GM12878 (cell line): ENCODE measurements around the gene ARHGEF37. TPM values are rescaled to one million over a fixed set of nuclear protein-coding genes. Genes with fewer than 3 reads are reported as not detected.

Experiments used
- ATAC-seq: fragments of 200-7000 bp; cut with Tn5 transposase; 3 replicates; pipeline ENCODE4 v1.9.1; 2020; ENCODE audit warnings: mild to moderate bottlenecking, moderate library complexity
- BruUV-seq: library from RNA; stranded (reverse); fragments of 400-500 nt; replicated peaks from 2 replicates; lab custom pipeline; 2021; lab: Mats Ljungman, UMichigan
- CTCF ChIA-PET: fragments of 300-600 bp; sonication (Branson Sonifier 250); formaldehyde crosslinking; extraction: SDS; loops from one replicate; lab custom pipeline; 2021; ENCODE audit warnings: inconsistent platforms; lab: Yijun Ruan, JAX
- POLR2A ChIA-PET: fragments of 350-600 bp; formaldehyde crosslinking; extraction: SDS; loops from one replicate; lab custom pipeline; 2021; ENCODE audit warnings: inconsistent platforms; lab: Charles Lee
- RAD21 ChIA-PET: fragments of 300-600 bp; sonication (Branson Sonifier 250); formaldehyde crosslinking; loops from one replicate; lab custom pipeline; 2023; ENCODE audit warnings: antibody characterized with exemption; ENCODE audit not compliant: unreplicated experiment; lab: Charles Lee
- SMC1A ChIA-PET: fragments of 300-600 bp; sonication (Branson Sonifier 250); formaldehyde crosslinking; loops from one replicate; lab custom pipeline; 2023; ENCODE audit not compliant: unreplicated experiment, uncharacterized antibody; lab: Charles Lee
- DNase-seq: peaks from one replicate; pipeline ENCODE4 v3.0.0-alpha.2; 2011; ENCODE audit warnings: low read depth, low spot score
- FAIRE-seq: peaks from 3 replicates; lab custom pipeline; 2011; peaks lifted over from hg19 to GRCh38; lab: Jason Lieb, UNC
- H2AFZ ChIP-seq: 2 replicates; pipeline ENCODE4 v1.6.0; 2011; ENCODE audit warnings: low read depth, low read length, control low read depth; ENCODE audit not compliant: control insufficient read depth
- H3K27ac ChIP-seq: 2 replicates; pipeline ENCODE4 v1.5.1; 2011; ENCODE audit warnings: control low read depth; ENCODE audit not compliant: control insufficient read depth, insufficient read depth
- H3K27me3 ChIP-seq, 2 experiments: replicated peaks in 1 of 2; 2 replicates each; pipeline versions ENCODE4 v1.6.0 to v1.6.1; 2011; ENCODE audit warnings: low read length in 1 of 2; ENCODE audit not compliant: control insufficient read depth in 2 of 2, insufficient read depth in 2 of 2
- H3K36me3 ChIP-seq, 2 experiments: 2 replicates each; pipeline ENCODE4 v1.5.1; 2011; ENCODE audit warnings: low read length in 1 of 2; ENCODE audit not compliant: control insufficient read depth in 2 of 2, insufficient read depth in 2 of 2
- H3K4me1 ChIP-seq: 2 replicates; pipeline ENCODE4 v1.6.1; 2011; ENCODE audit warnings: mild to moderate bottlenecking, low read length, moderate library complexity, mixed read lengths; ENCODE audit not compliant: control insufficient read depth, insufficient read depth
- H3K4me2 ChIP-seq: 2 replicates; pipeline ENCODE4 v1.6.0; 2011; ENCODE audit warnings: control low read depth; ENCODE audit not compliant: control insufficient read depth, insufficient read depth
- H3K4me3 ChIP-seq: fragments of 200-600 bp; sonication (generic); 2 replicates; pipeline ENCODE4 v1.5.1; 2016
- H3K79me2 ChIP-seq: 2 replicates; pipeline ENCODE4 v1.6.0; 2011; ENCODE audit warnings: low read length; ENCODE audit not compliant: control insufficient read depth, insufficient read depth
- H3K9ac ChIP-seq: 2 replicates; pipeline ENCODE4 v1.8.0; 2011; ENCODE audit warnings: low read length, control low read depth, mixed read lengths; ENCODE audit not compliant: control insufficient read depth, insufficient read depth
- H3K9me3 ChIP-seq: replicated peaks from 3 replicates; pipeline ENCODE4 v1.5.1; 2011; ENCODE audit warnings: mild to moderate bottlenecking, low read length; ENCODE audit not compliant: control insufficient read depth, insufficient read depth
- H4K20me1 ChIP-seq: 2 replicates; pipeline ENCODE4 v1.6.0; 2011; ENCODE audit not compliant: control insufficient read depth, insufficient read depth
- ATF7 ChIP-seq: fragments of 450-650 bp; IDR thresholded peaks from 2 replicates; pipeline ENCODE4 v1.6.1; 2016; ENCODE audit warnings: low read depth, mild to moderate bottlenecking
- BCL3 ChIP-seq: IDR thresholded peaks from 2 replicates; pipeline ENCODE4 v1.6.1; 2011; ENCODE audit warnings: borderline replicate concordance, low read depth, mild to moderate bottlenecking, moderate library complexity, low read length; ENCODE audit not compliant: insufficient read depth, poor library complexity, severe bottlenecking
- CREB1 ChIP-seq: IDR thresholded peaks from 2 replicates; pipeline ENCODE4 v1.6.1; 2012; ENCODE audit warnings: low read depth, mild to moderate bottlenecking, inconsistent platforms
- CREM ChIP-seq: IDR thresholded peaks from 2 replicates; pipeline ENCODE4 v1.6.1; 2014; ENCODE audit warnings: antibody characterized with exemption, low read depth
- FOS ChIP-seq: IDR thresholded peaks from 3 replicates; pipeline ENCODE4 v1.6.1; 2011; ENCODE audit warnings: borderline replicate concordance; ENCODE audit not compliant: insufficient read length; ENCODE audit errors: extremely low read depth
- HDGF ChIP-seq: fragments of 450-650 bp; IDR thresholded peaks from 2 replicates; pipeline ENCODE4 v1.6.1; 2016; ENCODE audit warnings: antibody characterized with exemption
- KLF5 ChIP-seq: fragments of 450-650 bp; IDR thresholded peaks from 2 replicates; pipeline ENCODE4 v1.6.1; 2014; ENCODE audit warnings: mild to moderate bottlenecking; ENCODE audit not compliant: partially characterized antibody
- NFIC ChIP-seq: IDR thresholded peaks from 2 replicates; pipeline ENCODE4 v1.6.1; 2012; ENCODE audit warnings: low read depth, mild to moderate bottlenecking, inconsistent platforms, low read length, moderate library complexity
- RAD21 ChIP-seq: IDR thresholded peaks from 2 replicates; pipeline ENCODE4 v1.6.1; 2011; ENCODE audit warnings: mild to moderate bottlenecking, low read depth, low read length, moderate library complexity; ENCODE audit not compliant: insufficient read depth
- RUNX3 ChIP-seq: IDR thresholded peaks from 2 replicates; pipeline ENCODE4 v1.6.1; 2012; ENCODE audit warnings: low read length, inconsistent platforms
- SMC3 ChIP-seq: IDR thresholded peaks from 2 replicates; pipeline ENCODE4 v1.6.1; 2011; ENCODE audit warnings: low read length, improper control_type of control experiment, borderline replicate concordance
- SP1 ChIP-seq: IDR thresholded peaks from one replicate; pipeline ENCODE4 v1.6.1; 2011; ENCODE audit warnings: low read depth, low read length
- SUPT20H ChIP-seq: IDR thresholded peaks from 2 replicates; pipeline ENCODE4 v1.6.1; 2011; ENCODE audit warnings: low read depth, mild to moderate bottlenecking, low read length, moderate library complexity, borderline replicate concordance; ENCODE audit not compliant: control insufficient read depth
- SUZ12 ChIP-seq: fragments of 200-600 bp; sonication (generic); IDR thresholded peaks from one replicate; pipeline ENCODE4 v1.6.1; 2018; ENCODE audit warnings: antibody characterized with exemption, mild to moderate bottlenecking; ENCODE audit not compliant: unreplicated experiment
- TBL1XR1 ChIP-seq: IDR thresholded peaks from 2 replicates; pipeline ENCODE4 v1.6.1; 2012; ENCODE audit warnings: low read depth, low read length, improper control_type of control experiment
- WGBS: methylation state at CpG from one replicate; pipeline ENCODE4 v1.1.6; 2016; ENCODE audit warnings: low lambda C conversion rate; ENCODE audit not compliant: insufficient replicate concordance, insufficient coverage; ENCODE audit errors: missing lambda C conversion rate; 5-methylcytosine and 5-hydroxymethylcytosine counted together
- in situ Hi-C: fragments of 300-500 bp; cut with MboI; formaldehyde crosslinking; loops from 9 replicates; pipeline ENCODE4 v1.14.3; 2018; ENCODE audit warnings: mixed read lengths
- intact Hi-C: fragments of 100-400 bp; cut with micrococcal nuclease; formaldehyde crosslinking; loops from one replicate; pipeline ENCODE4 v1.14.2; 2022; ENCODE audit not compliant: unreplicated experiment
- polyA plus RNA-seq, 11 experiments: library from polyadenylated mRNA; depleted of rRNA in 4 of 11; unstranded in 6 of 11; stranded (reverse) in 5 of 11; fragments of >200 nt; fragmentation: Nextera tagmentation in 4 of 11; fragmentation: Illumina TruSeq in 1 of 11; extraction: Ambion mirVana in 4 of 11; extraction: Trizol in 1 of 11; gene quantifications; 1 replicate in 1 of 11; 2 replicates in 10 of 11; pipeline versions ENCODE4 v1.2.1 to v1.2.3, GENCODE V29; 2011 to 2016; ENCODE audit warnings: inconsistent platforms in 2 of 11, missing spikeins in 2 of 11, low read depth in 1 of 11
- total RNA-seq, 4 experiments: library from RNA; depleted of rRNA in 3 of 4; stranded (reverse); fragments of >200 nt in 3 of 4; fragmentation: Illumina TruSeq in 1 of 4; extraction: Trizol in 1 of 4; gene quantifications; 2 replicates each; pipeline versions ENCODE4 v1.2.1 to v1.2.3, GENCODE V29; 2013 to 2021
- TF ChIP-seq, protein P1 (sequence below): fragments of 450-650 bp; IDR thresholded peaks from 2 replicates; pipeline ENCODE4 v1.6.1; 2016; ENCODE audit warnings: mild to moderate bottlenecking
- TF ChIP-seq, protein P2 (sequence below), 3 experiments: IDR thresholded peaks in 2 of 3; conservative IDR thresholded peaks in 1 of 3; 2 replicates each; pipeline ENCODE4 v1.5.1; 2011; ENCODE audit warnings: low read depth in 3 of 3, low read length in 3 of 3, mild to moderate bottlenecking in 3 of 3, control low read depth in 2 of 3, moderate library complexity in 2 of 3, inconsistent platforms in 1 of 3, mixed read lengths in 1 of 3; ENCODE audit not compliant: control insufficient read depth in 2 of 3, insufficient read depth in 1 of 3; ENCODE audit errors: extremely low read depth in 1 of 3

The ARHGEF37 gene
- total and polyA plus RNA-seq, 10 of the 15 experiments (the other 5 are each of a cell fraction or from before 2014, with no cell fraction given), result 0.16 to 1.1 (median 0.63) TPM

DNA sequence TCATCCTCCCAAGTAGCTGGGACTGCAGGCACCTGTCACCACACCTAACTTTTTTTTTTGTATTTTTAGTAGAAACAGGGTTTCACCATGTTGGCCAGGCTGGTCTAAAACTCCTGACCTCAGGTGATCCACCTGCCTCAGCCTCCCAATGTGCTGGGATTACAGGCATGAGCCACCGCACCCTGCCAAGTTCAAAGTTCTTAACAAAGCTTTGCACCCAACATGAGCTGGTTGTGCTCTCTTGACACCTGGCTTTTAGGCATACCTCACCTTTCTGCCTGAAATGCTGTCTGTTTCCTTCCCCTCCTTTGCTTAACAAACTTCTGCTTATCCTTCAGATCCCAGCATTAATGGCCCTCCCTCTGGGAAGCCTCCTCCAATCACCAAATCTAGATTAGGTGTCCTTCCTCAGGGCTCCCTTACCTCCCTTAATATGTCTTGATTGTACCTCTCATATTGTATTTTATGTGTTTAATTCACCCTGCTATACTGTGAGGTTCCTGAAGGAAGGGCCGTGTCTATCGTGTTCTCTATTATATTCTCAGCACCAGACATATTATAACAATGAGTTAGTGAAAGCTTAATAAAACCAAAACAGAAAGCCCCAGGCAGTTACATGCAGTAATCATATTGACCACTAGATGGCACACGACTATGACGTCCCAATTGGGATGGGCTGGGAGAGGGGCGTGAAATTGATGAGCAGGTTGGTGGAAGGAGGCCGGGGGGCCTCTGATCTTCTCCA is 86.0 kb downstream of the ARHGEF37 start:
- no TSS peak for BruUV-seq
- peak; percentile 90 for ATAC-seq

More for the DNA sequence above, 86.0 kb downstream of the ARHGEF37 start:
- POLR2A ChIA-PET, result interaction anchor here (0.5 to 3.2 kb wide), 9 partner anchors 10 to 163 kb away, joined by 3 to 18 read pairs (median 6); partner anchors contain the start of gene PPARGC1B
- DNase-seq, result peak; percentile 38
- in situ Hi-C loops, result no loop called here
- Histone ChIP-seq H3K36me3 (no peaks in the 10 kb centered on the region), H3K4me1 (no peaks in the 10 kb centered on the region), H3K9me3 (peaks cover 5% of the 10 kb centered on the region; the same call in 2 of the 3 replicates), H2AFZ (peak overlapping the region; percentile 98), H3K27ac (no peak overlapping the region), H3K79me2 (no peaks in the 10 kb centered on the region), H3K4me3 (no peak overlapping the region), H3K4me2 (no peak overlapping the region; the same call in 1 of the 2 replicates), H4K20me1 (no peaks in the 10 kb centered on the region), H3K9ac (no peak overlapping the region), H3K27me3 (no peaks in the 10 kb centered on the region; a peak in 1 of 4 replicates)
- RAD21 ChIA-PET, result interaction anchor here (0.8 to 6.5 kb wide), 31 partner anchors 8 to 325 kb away, joined by 3 to 91 read pairs (median 4); no protein-coding TSS in a partner anchor
- SMC1A ChIA-PET, result interaction anchor here (0.6 to 13.2 kb wide), 36 partner anchors 8 to 326 kb away, joined by 3 to 210 read pairs (median 5); partner anchors contain the start of gene PPARGC1B
- TF ChIP-seq, protein P1, sequence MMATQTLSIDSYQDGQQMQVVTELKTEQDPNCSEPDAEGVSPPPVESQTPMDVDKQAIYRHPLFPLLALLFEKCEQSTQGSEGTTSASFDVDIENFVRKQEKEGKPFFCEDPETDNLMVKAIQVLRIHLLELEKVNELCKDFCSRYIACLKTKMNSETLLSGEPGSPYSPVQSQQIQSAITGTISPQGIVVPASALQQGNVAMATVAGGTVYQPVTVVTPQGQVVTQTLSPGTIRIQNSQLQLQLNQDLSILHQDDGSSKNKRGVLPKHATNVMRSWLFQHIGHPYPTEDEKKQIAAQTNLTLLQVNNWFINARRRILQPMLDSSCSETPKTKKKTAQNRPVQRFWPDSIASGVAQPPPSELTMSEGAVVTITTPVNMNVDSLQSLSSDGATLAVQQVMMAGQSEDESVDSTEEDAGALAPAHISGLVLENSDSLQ, result peak; percentile 33; the same call in 1 of the 2 replicates
- no peak for TF ChIP-seq FOS
- TF ChIP-seq CREM, result peak; percentile 63
- no peak for TF ChIP-seq KLF5
- no peak for TF ChIP-seq SUZ12
- no peak; the same call in 1 of the 2 replicates for TF ChIP-seq ATF7
- no peak for TF ChIP-seq NFIC
- peak; percentile 79; the same call in 1 of the 2 replicates for TF ChIP-seq HDGF
- TF ChIP-seq SUPT20H, result no peak
- TF ChIP-seq SP1, result no peak
- TF ChIP-seq TBL1XR1, result no peak
- peak; percentile 57; the same call in 1 of the 2 replicates for TF ChIP-seq CREB1
- TF ChIP-seq RUNX3, result peak; percentile 33; the same call in 1 of the 2 replicates
- peak; percentile 81 for TF ChIP-seq SMC3
- TF ChIP-seq, protein P2, sequence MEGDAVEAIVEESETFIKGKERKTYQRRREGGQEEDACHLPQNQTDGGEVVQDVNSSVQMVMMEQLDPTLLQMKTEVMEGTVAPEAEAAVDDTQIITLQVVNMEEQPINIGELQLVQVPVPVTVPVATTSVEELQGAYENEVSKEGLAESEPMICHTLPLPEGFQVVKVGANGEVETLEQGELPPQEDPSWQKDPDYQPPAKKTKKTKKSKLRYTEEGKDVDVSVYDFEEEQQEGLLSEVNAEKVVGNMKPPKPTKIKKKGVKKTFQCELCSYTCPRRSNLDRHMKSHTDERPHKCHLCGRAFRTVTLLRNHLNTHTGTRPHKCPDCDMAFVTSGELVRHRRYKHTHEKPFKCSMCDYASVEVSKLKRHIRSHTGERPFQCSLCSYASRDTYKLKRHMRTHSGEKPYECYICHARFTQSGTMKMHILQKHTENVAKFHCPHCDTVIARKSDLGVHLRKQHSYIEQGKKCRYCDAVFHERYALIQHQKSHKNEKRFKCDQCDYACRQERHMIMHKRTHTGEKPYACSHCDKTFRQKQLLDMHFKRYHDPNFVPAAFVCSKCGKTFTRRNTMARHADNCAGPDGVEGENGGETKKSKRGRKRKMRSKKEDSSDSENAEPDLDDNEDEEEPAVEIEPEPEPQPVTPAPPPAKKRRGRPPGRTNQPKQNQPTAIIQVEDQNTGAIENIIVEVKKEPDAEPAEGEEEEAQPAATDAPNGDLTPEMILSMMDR (IDR thresholded peaks at IDR 0.05 in 2 of 3, conservative IDR thresholded peaks at IDR 0.05 in 1 of 3; ENCODE audit: control insufficient read depth in 2 of 3, extremely low read depth in 1 of 3, insufficient read depth in 1 of 3, low read depth in 3 of 3, low read length in 3 of 3), result peak; percentile 74 to 95 (median 83)
- TF ChIP-seq BCL3, result no peak
- peak; percentile 75 for TF ChIP-seq RAD21
- intact Hi-C loops, result loop anchor here (1.0 to 5.0 kb wide), 3 partner anchors 64 to 161 kb away; partner anchors contain the start of gene PPARGC1B
- WGBS, result 26% methylated on average over 7 of the region's 7 CpGs
- CTCF ChIA-PET, result interaction anchor here (0.6 to 13.8 kb wide), 57 partner anchors 10 to 363 kb away, joined by 3 to 349 read pairs (median 6); partner anchors contain the start of gene PPARGC1B
- peak; percentile 85 for FAIRE-seq
